SIG-M5 (cell line): ENCODE measurements around the gene TIGD3.

Experiments
- DNase-seq: peaks from one replicate; lab custom pipeline; 2025; lab: John Stamatoyannopoulos, UW

The TIGD3 gene

GRCh38 chr11:65354265-65355012, at the start of gene TIGD3:
Gene TIGD3, plus strand, starts transcription at chr11:65354751. Its CDS starts 1,058 bp downstream, at chr11:65355809.
- peak; percentile 25 for DNase-seq

- no peak for DNase-seq
Observed at GRCh38 chr11:65305501-65306268, 48.9 kb upstream of the TIGD3 start.

- no peak for DNase-seq
Observed at GRCh38 chr11:65307298-65308229, 47.0 kb upstream of the TIGD3 start.

GRCh38 chr11:65308281-65308891, 46.2 kb upstream of the TIGD3 start:
- DNase-seq: no peak

- DNase-seq: no peak
Observed at GRCh38 chr11:65309006-65309405, 45.5 kb upstream of the TIGD3 start.

GRCh38 chr11:65310215-65310614, 44.3 kb upstream of the TIGD3 start:
- no peak for DNase-seq

- DNase-seq: no peak
Observed at GRCh38 chr11:65310736-65311135, 43.8 kb upstream of the TIGD3 start.

- no peak for DNase-seq
Observed at GRCh38 chr11:65311170-65311678, 43.3 kb upstream of the TIGD3 start.

GRCh38 chr11:65314501-65315203, 39.9 kb upstream of the TIGD3 start, which contains the start of gene CDC42EP2:
Gene CDC42EP2, plus strand, starts transcription at chr11:65314866. Its CDS starts 6,033 bp downstream, at chr11:65320899.
- DNase-seq: no peak

GRCh38 chr11:65315204-65315865, 39.2 kb upstream of the TIGD3 start:
- no peak for DNase-seq

GRCh38 chr11:65315866-65316226, 38.7 kb upstream of the TIGD3 start:
- no peak for DNase-seq

- no peak for DNase-seq
Observed at GRCh38 chr11:65316227-65317024, 38.1 kb upstream of the TIGD3 start.

GRCh38 chr11:65317025-65317786, 37.3 kb upstream of the TIGD3 start:
- no peak for DNase-seq

GRCh38 chr11:65320386-65321075, 34.0 kb upstream of the TIGD3 start:
- DNase-seq: no peak

- DNase-seq: no peak
Observed at GRCh38 chr11:65321076-65321475, 33.5 kb upstream of the TIGD3 start.

- no peak for DNase-seq
Observed at GRCh38 chr11:65321828-65322485, 32.6 kb upstream of the TIGD3 start.

GRCh38 chr11:65323813-65324212, 30.7 kb upstream of the TIGD3 start:
- DNase-seq: no peak

- DNase-seq: no peak
Observed at GRCh38 chr11:65325435-65325834, 29.1 kb upstream of the TIGD3 start.
